Measurements from ENCODE around the gene GYS1.

GYS1 gene

DNA sequence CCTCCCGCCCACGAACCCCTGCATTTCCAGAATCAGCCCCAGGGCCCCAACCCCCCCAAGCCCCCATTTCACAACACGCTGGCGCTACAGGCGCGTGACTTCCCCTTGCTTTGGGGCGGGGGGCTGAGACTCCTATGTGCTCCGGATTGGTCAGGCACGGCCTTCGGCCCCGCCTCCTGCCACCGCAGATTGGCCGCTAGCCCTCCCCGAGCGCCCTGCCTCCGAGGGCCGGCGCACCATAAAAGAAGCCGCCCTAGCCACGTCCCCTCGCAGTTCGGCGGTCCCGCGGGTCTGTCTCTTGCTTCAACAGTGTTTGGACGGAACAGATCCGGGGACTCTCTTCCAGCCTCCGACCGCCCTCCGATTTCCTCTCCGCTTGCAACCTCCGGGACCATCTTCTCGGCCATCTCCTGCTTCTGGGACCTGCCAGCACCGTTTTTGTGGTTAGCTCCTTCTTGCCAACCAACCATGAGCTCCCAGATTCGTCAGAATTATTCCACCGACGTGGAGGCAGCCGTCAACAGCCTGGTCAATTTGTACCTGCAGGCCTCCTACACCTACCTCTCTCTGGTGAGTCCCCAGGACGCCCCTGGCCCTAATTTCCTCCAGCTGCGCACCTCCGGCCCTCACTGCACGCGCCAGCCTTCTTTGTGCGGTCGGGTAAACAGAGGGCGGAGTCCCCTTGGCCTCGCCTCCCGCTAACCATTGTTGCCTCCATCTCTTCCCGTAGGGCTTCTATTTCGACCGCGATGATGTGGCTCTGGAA lies 27.9 kb downstream of the GYS1 start, which contains the start of gene FTL:
Gene FTL, plus strand, starts transcription at position 270 of the 766 bp plus-strand sequence. Its CDS starts 199 bp downstream, at position 469.
- Histone ChIP-seq H3K4me1 (ENCODE audit: control insufficient read depth, insufficient read depth, low read length) (peaks cover 12% of the 10 kb centered on the region), H3K36me3 (ENCODE audit: control insufficient read depth, insufficient read depth, low read length) (peaks cover 20% of the 10 kb centered on the region), H3K27me3 (ENCODE audit: control insufficient read depth, insufficient read depth, low read length) (no peaks in the 10 kb centered on the region), H3K4me3 (ENCODE audit: low read depth, low read length) (peak within 1 kb of the TSS; percentile 94), H3K9me3 (ENCODE audit: control insufficient read depth, insufficient read depth, low read length) (no peaks in the 10 kb centered on the region), H3K9ac (ENCODE audit: low read depth, low read length) (peak within 1 kb of the TSS; percentile 97)

DNA sequence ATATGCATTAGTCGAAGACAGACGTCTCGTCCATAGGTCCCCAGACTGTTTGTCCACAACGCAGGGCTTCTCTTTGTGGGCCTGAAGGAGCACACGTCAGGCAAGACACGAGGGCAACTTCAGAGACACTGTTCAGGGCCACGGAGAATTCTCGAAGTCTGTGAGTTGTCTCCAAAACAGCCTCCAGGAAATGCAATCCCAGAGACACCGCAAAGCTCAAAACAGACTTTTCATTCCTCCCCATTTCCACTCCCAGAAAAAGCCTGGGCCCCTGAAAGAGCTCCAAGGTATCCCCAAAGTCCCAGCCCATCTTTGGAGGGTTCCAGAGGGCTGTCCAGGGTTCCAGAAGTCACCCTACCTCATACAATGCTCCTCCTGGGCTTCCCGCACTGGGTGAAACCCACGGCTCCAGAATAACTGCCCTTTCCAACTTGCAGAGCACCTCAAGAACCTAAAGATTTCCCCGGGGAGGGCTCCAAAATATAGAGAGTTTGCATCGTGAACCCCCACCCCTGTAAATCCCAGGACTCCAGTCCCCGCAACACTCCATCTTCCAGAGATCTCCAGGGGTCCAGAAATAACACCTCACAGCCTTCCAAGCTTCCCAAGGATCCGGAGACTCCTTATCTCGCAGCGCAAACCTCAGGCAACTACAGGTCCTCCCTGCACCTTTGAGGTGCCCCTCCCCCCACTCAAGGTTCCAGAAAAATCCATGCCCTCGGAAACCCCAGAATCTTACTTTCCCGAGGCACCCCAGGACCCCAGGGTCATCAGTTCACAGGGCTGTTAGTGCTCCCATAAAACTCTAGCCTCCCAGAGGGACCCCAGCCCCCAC lies 28.7 kb downstream of the GYS1 start:
- Histone ChIP-seq H3K36me3 (ENCODE audit: control insufficient read depth, insufficient read depth, low read length) (peaks cover 20% of the 10 kb centered on the region), H3K9me3 (ENCODE audit: control insufficient read depth, insufficient read depth, low read length) (no peaks in the 10 kb centered on the region)

DNA sequence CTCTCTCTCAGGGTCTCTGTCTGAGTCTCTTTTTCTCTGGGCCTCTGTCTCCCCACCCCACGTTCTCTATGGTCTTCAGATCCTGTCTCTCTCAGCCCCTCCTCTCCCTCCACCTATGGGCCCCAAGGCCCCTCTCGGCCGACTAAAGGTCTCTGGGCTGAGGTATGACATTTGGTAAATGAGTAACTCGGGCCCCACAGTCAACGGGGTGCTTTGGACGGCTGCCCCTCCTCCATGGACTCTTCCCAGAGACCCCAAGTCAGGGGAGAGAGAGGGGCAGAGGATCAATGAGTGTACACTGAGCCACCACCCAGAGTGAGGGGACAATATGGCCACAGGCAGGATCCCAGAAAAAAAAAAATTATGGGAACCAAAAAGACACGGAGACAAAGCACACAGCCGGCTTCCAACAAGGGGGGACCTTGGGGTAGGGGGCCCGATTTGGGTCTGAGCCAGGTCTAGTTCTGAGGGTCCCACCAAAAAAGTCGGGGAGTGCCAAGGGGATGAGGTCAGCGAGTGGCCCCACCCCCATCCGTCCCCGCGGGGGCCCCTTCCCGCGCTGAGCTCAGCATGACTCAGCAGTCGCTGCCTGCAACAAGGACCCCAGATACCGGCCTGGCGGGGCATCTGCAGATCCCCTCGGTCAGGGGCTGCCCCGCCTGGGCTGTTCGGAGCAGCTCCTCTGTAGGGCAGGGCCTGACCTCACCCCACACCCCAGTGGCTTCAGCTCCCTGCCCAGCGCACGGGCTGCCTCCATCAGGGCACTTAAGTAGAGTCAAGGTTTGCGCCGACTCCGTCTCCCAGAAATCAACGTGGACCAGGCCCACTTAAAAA lies 29.5 kb downstream of the GYS1 start:
- Histone ChIP-seq H3K9me3 (ENCODE audit: control insufficient read depth, insufficient read depth, low read length) (no peaks in the 10 kb centered on the region), H3K9ac (ENCODE audit: low read depth, low read length) (peak overlapping the region; percentile 94), H3K36me3 (ENCODE audit: control insufficient read depth, insufficient read depth, low read length) (peaks cover 19% of the 10 kb centered on the region), H3K27me3 (ENCODE audit: control insufficient read depth, insufficient read depth, low read length) (no peaks in the 10 kb centered on the region), H3K4me3 (ENCODE audit: low read depth, low read length) (peak overlapping the region; percentile 75), H3K4me1 (ENCODE audit: control insufficient read depth, insufficient read depth, low read length) (peaks cover 12% of the 10 kb centered on the region)

More for the DNA sequence above, 28.7 kb downstream of the GYS1 start:
- no peaks in the 10 kb centered on the region for H3K27me3 ChIP-seq (ENCODE audit: control insufficient read depth, insufficient read depth, low read length)
- H3K4me1 ChIP-seq (ENCODE audit: control insufficient read depth, insufficient read depth, low read length): peaks cover 12% of the 10 kb centered on the region
- H3K4me3 ChIP-seq (ENCODE audit: low read depth, low read length): peak overlapping the region; percentile 75
- H3K9ac ChIP-seq (ENCODE audit: low read depth, low read length): peak overlapping the region; percentile 94

DNA sequence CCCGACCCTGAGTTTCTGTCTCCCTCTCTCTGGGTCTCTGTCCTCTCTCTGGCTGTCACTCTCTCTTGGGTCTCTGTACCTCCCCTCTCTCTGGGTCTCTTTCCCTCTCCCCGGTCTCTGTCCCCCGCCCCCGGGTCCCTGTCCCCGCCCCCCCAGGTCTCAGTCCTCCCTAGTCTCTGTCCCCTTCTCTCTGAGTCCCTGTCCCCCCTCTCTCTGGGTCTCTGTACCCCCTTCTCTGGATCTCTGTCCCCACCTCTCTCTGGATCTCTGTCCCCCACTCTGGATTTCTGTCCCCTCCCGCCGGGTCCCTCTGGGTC lies 30.3 kb downstream of the GYS1 start:
- H3K9me3 ChIP-seq (ENCODE audit: control insufficient read depth, insufficient read depth, low read length): no peaks in the 10 kb centered on the region
- peaks cover 12% of the 10 kb centered on the region for H3K4me1 ChIP-seq (ENCODE audit: control insufficient read depth, insufficient read depth, low read length)
- no peak overlapping the region for H3K4me3 ChIP-seq (ENCODE audit: low read depth, low read length)
- H3K27me3 ChIP-seq (ENCODE audit: control insufficient read depth, insufficient read depth, low read length): no peaks in the 10 kb centered on the region
- peaks cover 21% of the 10 kb centered on the region for H3K36me3 ChIP-seq (ENCODE audit: control insufficient read depth, insufficient read depth, low read length)
- no peak overlapping the region for H3K9ac ChIP-seq (ENCODE audit: low read depth, low read length)

DNA sequence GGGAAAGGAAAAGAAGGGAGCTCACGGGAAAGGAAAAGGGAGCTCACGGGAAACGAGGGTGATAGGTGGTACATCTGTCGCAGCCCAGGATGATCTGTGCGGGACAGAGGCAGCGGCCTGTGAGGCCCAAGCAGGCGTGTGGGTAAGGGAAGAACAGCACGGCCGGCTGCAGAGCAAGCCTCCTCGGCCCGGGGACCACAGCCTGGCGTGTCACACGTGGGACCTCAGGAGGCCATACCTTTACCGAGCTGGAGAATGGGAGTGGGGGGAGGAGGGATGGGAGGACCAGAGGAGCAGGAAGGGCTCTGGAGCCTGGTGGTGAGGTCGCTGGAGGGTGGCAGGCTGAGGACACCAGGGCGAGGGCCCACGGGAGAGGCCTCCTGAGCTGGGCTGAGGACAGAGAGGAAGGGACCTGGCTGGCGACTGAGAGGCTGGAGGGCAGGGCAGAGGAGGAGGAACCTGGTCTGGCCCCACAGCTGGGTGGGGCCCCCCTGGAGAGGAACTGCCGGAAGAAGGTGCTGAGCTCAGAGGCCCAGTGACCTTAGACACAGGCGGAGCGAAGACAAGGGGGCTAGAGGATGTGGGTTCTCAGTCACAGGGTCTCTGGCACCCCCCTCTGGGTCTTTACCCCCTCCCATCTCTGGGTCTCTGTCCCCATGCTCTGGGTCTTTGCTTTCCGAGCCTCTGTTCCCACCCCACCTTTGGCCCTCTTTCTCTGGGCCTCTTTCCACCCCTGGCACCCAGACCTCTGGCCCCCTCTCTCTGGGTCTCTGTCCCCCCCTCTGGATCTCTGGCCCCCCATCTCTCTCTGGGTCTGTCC lies 30.9 kb downstream of the GYS1 start:
- Histone ChIP-seq H3K36me3 (ENCODE audit: control insufficient read depth, insufficient read depth, low read length) (peaks cover 24% of the 10 kb centered on the region), H3K4me1 (ENCODE audit: control insufficient read depth, insufficient read depth, low read length) (peaks cover 12% of the 10 kb centered on the region), H3K9me3 (ENCODE audit: control insufficient read depth, insufficient read depth, low read length) (no peaks in the 10 kb centered on the region), H3K27me3 (ENCODE audit: control insufficient read depth, insufficient read depth, low read length) (no peaks in the 10 kb centered on the region), H3K4me3 (ENCODE audit: low read depth, low read length) (no peak overlapping the region), H3K9ac (ENCODE audit: low read depth, low read length) (no peak overlapping the region)

- no peak overlapping the region for H3K4me3 ChIP-seq (ENCODE audit: low read depth, low read length)
- no peaks in the 10 kb centered on the region for H3K9me3 ChIP-seq (ENCODE audit: control insufficient read depth, insufficient read depth, low read length)
- no peak overlapping the region for H3K9ac ChIP-seq (ENCODE audit: low read depth, low read length)
- peaks cover 12% of the 10 kb centered on the region for H3K4me1 ChIP-seq (ENCODE audit: control insufficient read depth, insufficient read depth, low read length)
- peaks cover 28% of the 10 kb centered on the region for H3K36me3 ChIP-seq (ENCODE audit: control insufficient read depth, insufficient read depth, low read length)
- no peaks in the 10 kb centered on the region for H3K27me3 ChIP-seq (ENCODE audit: control insufficient read depth, insufficient read depth, low read length)
These were observed 31.5 kb downstream of the GYS1 start for GRCh38 chr19:48961673-48962028.

DNA sequence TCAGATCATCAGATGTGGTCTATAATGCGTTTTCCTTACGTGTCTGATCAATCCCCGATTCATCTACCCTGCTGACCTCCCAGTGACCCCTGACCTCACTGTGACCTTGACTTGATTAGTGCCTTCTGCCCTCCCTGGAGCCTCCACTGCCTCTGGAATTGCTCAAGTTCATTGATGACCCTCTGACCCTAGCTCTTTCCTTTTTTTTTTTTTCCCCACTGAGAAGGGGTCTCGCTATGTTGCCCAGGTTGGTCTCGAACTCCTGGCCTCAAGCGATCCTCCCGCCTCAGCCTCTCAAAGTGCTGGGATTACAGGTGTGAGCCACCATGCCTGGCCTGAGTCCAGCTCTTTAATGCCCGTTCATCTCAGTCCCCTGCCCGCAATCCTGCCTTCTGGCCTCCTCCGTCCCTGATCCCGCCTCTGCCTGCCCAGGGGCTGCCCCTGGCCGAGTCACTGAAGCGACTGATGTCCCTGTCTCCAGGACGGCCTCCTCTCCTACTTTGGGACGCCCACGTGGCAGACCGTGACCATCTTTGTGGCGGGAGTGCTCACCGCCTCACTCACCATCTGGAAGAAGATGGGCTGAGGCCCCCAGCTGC lies 32.0 kb downstream of the GYS1 start:
- Histone ChIP-seq H3K4me3 (ENCODE audit: low read depth, low read length) (no peak overlapping the region), H3K9ac (ENCODE audit: low read depth, low read length) (no peak overlapping the region), H3K4me1 (ENCODE audit: control insufficient read depth, insufficient read depth, low read length) (peaks cover 12% of the 10 kb centered on the region), H3K9me3 (ENCODE audit: control insufficient read depth, insufficient read depth, low read length) (no peaks in the 10 kb centered on the region), H3K36me3 (ENCODE audit: control insufficient read depth, insufficient read depth, low read length) (peaks cover 24% of the 10 kb centered on the region), H3K27me3 (ENCODE audit: control insufficient read depth, insufficient read depth, low read length) (no peaks in the 10 kb centered on the region)

- Histone ChIP-seq H3K4me3 (ENCODE audit: low read depth, low read length) (no peak overlapping the region), H3K9me3 (ENCODE audit: control insufficient read depth, insufficient read depth, low read length) (no peaks in the 10 kb centered on the region), H3K9ac (ENCODE audit: low read depth, low read length) (no peak overlapping the region), H3K27me3 (ENCODE audit: control insufficient read depth, insufficient read depth, low read length) (no peaks in the 10 kb centered on the region), H3K4me1 (ENCODE audit: control insufficient read depth, insufficient read depth, low read length) (peaks cover 11% of the 10 kb centered on the region), H3K36me3 (ENCODE audit: control insufficient read depth, insufficient read depth, low read length) (peaks cover 27% of the 10 kb centered on the region)
These were observed 33.5 kb downstream of the GYS1 start for GRCh38 chr19:48959341-48960239.

DNA sequence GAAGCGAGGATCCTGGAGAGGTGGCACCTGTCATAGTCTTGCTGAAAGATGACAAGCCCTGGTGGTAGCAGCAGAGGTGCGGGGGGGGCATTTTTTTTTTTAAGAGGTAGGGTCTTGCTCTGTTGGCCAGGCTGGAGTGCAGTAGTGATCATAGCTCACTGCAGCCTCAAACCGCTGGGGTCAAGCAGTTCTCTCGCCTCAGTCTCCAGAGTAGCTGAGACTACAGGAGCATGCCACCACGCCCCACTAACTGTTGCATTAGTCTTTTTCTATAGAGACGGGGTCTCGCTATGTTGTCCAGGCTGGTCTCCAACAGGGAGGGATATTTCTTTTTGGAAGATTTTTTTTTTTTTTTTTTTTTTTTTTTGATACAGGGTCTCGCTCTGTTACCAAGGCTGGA lies 35.1 kb downstream of the GYS1 start:
- Histone ChIP-seq H3K4me3 (ENCODE audit: low read depth, low read length) (no peak overlapping the region), H3K36me3 (ENCODE audit: control insufficient read depth, insufficient read depth, low read length) (peaks cover 27% of the 10 kb centered on the region), H3K27me3 (ENCODE audit: control insufficient read depth, insufficient read depth, low read length) (no peaks in the 10 kb centered on the region), H3K4me1 (ENCODE audit: control insufficient read depth, insufficient read depth, low read length) (peaks cover 5% of the 10 kb centered on the region), H3K9ac (ENCODE audit: low read depth, low read length) (no peak overlapping the region), H3K9me3 (ENCODE audit: control insufficient read depth, insufficient read depth, low read length) (no peaks in the 10 kb centered on the region)

DNA sequence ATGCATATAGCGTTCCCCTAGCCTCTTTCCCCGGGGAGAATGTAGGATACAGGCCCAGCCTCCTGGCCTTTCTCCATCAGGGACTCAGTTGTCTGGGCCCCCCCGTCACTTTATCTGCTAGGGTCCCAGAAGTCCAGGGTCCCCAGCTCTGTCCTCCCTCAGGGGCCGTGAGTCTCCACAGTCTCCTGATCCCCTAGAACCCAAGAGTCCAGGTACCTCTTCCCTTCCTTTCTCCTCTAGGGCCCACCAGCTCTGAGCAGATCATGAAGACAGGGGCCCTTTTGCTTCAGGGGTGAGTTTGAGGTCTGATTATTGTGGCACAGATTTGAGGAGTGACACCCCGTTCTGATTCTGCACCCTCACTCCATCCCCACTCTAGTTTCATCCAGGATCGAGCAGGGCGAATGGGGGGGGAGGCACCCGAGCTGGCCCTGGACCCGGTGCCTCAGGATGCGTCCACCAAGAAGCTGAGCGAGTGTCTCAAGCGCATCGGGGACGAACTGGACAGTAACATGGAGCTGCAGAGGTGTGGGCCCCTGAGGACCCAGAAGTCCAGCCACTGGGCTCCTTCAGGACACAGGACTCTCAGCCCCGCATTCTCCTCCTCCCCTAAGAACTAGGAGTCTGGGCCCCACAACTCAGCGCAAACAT lies 37.7 kb downstream of the GYS1 start:
- peak overlapping the region; percentile 98 for H3K9ac ChIP-seq (ENCODE audit: low read depth, low read length)

More for the DNA sequence above, 37.7 kb downstream of the GYS1 start:
- Histone ChIP-seq H3K36me3 (ENCODE audit: control insufficient read depth, insufficient read depth, low read length) (peaks cover 22% of the 10 kb centered on the region), H3K4me1 (ENCODE audit: control insufficient read depth, insufficient read depth, low read length) (peaks cover 3% of the 10 kb centered on the region), H3K4me3 (ENCODE audit: low read depth, low read length) (peak overlapping the region; percentile 86), H3K27me3 (ENCODE audit: control insufficient read depth, insufficient read depth, low read length) (no peaks in the 10 kb centered on the region), H3K9me3 (ENCODE audit: control insufficient read depth, insufficient read depth, low read length) (no peaks in the 10 kb centered on the region)
